Measurements from ENCODE around the gene MYH3.

MYH3 gene

GRCh38 chr17:10638151-10638550 lies 19.0 kb downstream of the MYH3 start:
- no peaks in the 10 kb centered on the region for H3K4me1 ChIP-seq (ENCODE audit: insufficient read depth, low read length, severe bottlenecking)
- TF ChIP-seq CTCF (IDR thresholded peaks at IDR 0.05; ENCODE audit: low read length) (no peak), EZH2 (IDR thresholded peaks at IDR 0.05; ENCODE audit: borderline replicate concordance, low read length) (no peak)
- H3K27me3 ChIP-seq (ENCODE audit: insufficient read depth, low read length), result no peaks in the 10 kb centered on the region

GRCh38 chr17:10635290-10635689 lies 21.8 kb downstream of the MYH3 start:
- no peak overlapping the region for H3K27ac ChIP-seq (ENCODE audit: low read depth, low read length, poor library complexity, severe bottlenecking)
- no peaks in the 10 kb centered on the region for H3F3A ChIP-seq (ENCODE audit: insufficient read depth, low read length)
- no peak overlapping the region for H3K4me3 ChIP-seq (ENCODE audit: low read depth, low read length, poor library complexity, severe bottlenecking)
- no peak for TF ChIP-seq EZH2 (IDR thresholded peaks at IDR 0.05; ENCODE audit: borderline replicate concordance, low read length)
- no peak for TF ChIP-seq CTCF (IDR thresholded peaks at IDR 0.05; ENCODE audit: low read length)
- no peaks in the 10 kb centered on the region for H3K79me2 ChIP-seq (ENCODE audit: insufficient read depth, low read length)
- no peak overlapping the region for H3K4me2 ChIP-seq (ENCODE audit: low read length)
- H3K27me3 ChIP-seq (ENCODE audit: insufficient read depth, low read length), result no peaks in the 10 kb centered on the region
- H3K36me3 ChIP-seq (ENCODE audit: insufficient read depth, low read length), result no peaks in the 10 kb centered on the region
- H3K9ac ChIP-seq (ENCODE audit: low read length), result no peak overlapping the region
- H4K20me1 ChIP-seq (ENCODE audit: insufficient read depth, low read length), result no peaks in the 10 kb centered on the region
- H3K9me3 ChIP-seq (ENCODE audit: low read length), result no peaks in the 10 kb centered on the region
- H3K9me2 ChIP-seq (ENCODE audit: low read depth, low read length), result no peaks in the 10 kb centered on the region
- no peaks in the 10 kb centered on the region for H3K4me1 ChIP-seq (ENCODE audit: insufficient read depth, low read length, severe bottlenecking)
- H2AFZ ChIP-seq (ENCODE audit: low read length), result no peak overlapping the region

More at GRCh38 chr17:10638151-10638550, 19.0 kb downstream of the MYH3 start:
- Histone ChIP-seq H3K4me2 (ENCODE audit: low read length) (no peak overlapping the region), H3F3A (ENCODE audit: insufficient read depth, low read length) (no peaks in the 10 kb centered on the region), H4K20me1 (ENCODE audit: insufficient read depth, low read length) (no peaks in the 10 kb centered on the region), H2AFZ (ENCODE audit: low read length) (no peak overlapping the region), H3K9me3 (ENCODE audit: low read length) (no peaks in the 10 kb centered on the region), H3K36me3 (ENCODE audit: insufficient read depth, low read length) (no peaks in the 10 kb centered on the region), H3K9me2 (ENCODE audit: low read depth, low read length) (no peaks in the 10 kb centered on the region), H3K79me2 (ENCODE audit: insufficient read depth, low read length) (no peaks in the 10 kb centered on the region), H3K9ac (ENCODE audit: low read length) (no peak overlapping the region), H3K27ac (ENCODE audit: low read depth, low read length, poor library complexity, severe bottlenecking) (no peak overlapping the region), H3K4me3 (ENCODE audit: low read depth, low read length, poor library complexity, severe bottlenecking) (no peak overlapping the region)

GRCh38 chr17:10633738-10634379 lies 23.2 kb downstream of the MYH3 start:
- 0 out of 2 replicates have a peak overlapping the region, but pooled peaks have one; percentile 11 for H3K4me2 ChIP-seq (ENCODE audit: low read length)

More at GRCh38 chr17:10633738-10634379, 23.2 kb downstream of the MYH3 start:
- H3K9me2 ChIP-seq (ENCODE audit: low read depth, low read length), result no peaks in the 10 kb centered on the region
- no peaks in the 10 kb centered on the region for H3K4me1 ChIP-seq (ENCODE audit: insufficient read depth, low read length, severe bottlenecking)
- H2AFZ ChIP-seq (ENCODE audit: low read length), result no peak overlapping the region
- H3K36me3 ChIP-seq (ENCODE audit: insufficient read depth, low read length), result no peaks in the 10 kb centered on the region
- no peak overlapping the region for H3K9ac ChIP-seq (ENCODE audit: low read length)
- no peak overlapping the region for H3K4me3 ChIP-seq (ENCODE audit: low read depth, low read length, poor library complexity, severe bottlenecking)
- H3K27ac ChIP-seq (ENCODE audit: low read depth, low read length, poor library complexity, severe bottlenecking), result no peak overlapping the region
- no peaks in the 10 kb centered on the region for H3K79me2 ChIP-seq (ENCODE audit: insufficient read depth, low read length)
- no peaks in the 10 kb centered on the region for H3K27me3 ChIP-seq (ENCODE audit: insufficient read depth, low read length)
- TF ChIP-seq EZH2 (IDR thresholded peaks at IDR 0.05; ENCODE audit: borderline replicate concordance, low read length) (no peak), CTCF (IDR thresholded peaks at IDR 0.05; ENCODE audit: low read length) (no peak)
- no peaks in the 10 kb centered on the region for H3K9me3 ChIP-seq (ENCODE audit: low read length)
- H4K20me1 ChIP-seq (ENCODE audit: insufficient read depth, low read length), result no peaks in the 10 kb centered on the region
- H3F3A ChIP-seq (ENCODE audit: insufficient read depth, low read length), result no peaks in the 10 kb centered on the region

Measured in OCI-LY1 (cell line).